ENCODE measurements around the gene AOPEP.
"Not testable (repeated sequence)": the region's sequence is repeated elsewhere in the genome, so short reads cannot be mapped to it uniquely, and the experiment has no call there.

The AOPEP gene

DNA sequence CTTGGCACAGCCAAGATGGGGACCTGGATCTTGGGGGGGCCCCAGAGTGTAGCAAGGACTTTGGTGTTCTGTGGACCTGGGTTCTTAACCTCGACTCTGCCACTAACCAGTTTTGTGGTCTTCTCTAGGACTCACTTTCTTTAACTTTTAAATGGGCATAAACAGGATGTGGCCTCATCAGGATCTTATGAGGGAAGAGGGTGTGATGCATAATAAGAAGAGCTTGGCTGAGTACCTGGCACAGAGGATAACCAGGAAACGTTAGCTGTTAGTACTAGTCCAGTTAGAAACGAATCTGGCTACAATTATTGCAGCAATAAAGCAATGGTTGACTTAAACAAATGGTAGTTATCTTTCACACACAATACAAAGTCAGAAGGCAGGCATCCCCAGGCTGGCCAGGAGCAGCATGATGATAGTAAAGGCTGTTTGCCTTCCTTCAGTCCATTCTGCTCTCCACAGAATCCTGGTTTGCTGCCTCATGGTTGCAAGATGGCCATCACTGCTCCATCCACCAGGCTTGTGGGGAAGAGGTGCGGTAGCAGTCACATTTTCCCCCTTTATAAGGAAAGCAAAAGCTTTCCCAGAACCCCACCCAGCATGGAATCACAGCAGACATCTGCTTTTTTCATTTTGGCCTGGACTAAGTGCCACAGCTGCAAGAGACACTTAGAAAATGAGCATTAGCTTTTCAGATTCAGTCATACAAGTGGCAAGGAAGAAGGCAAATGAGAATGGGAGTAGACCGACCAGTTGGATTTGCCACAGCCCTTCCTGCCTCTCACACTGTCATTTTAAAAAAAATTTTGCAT, 225.0 kb downstream of the AOPEP start:
- DNase-seq (ENCODE audit: extremely low read depth, low read depth), result no peak
- TF ChIP-seq, protein P1, sequence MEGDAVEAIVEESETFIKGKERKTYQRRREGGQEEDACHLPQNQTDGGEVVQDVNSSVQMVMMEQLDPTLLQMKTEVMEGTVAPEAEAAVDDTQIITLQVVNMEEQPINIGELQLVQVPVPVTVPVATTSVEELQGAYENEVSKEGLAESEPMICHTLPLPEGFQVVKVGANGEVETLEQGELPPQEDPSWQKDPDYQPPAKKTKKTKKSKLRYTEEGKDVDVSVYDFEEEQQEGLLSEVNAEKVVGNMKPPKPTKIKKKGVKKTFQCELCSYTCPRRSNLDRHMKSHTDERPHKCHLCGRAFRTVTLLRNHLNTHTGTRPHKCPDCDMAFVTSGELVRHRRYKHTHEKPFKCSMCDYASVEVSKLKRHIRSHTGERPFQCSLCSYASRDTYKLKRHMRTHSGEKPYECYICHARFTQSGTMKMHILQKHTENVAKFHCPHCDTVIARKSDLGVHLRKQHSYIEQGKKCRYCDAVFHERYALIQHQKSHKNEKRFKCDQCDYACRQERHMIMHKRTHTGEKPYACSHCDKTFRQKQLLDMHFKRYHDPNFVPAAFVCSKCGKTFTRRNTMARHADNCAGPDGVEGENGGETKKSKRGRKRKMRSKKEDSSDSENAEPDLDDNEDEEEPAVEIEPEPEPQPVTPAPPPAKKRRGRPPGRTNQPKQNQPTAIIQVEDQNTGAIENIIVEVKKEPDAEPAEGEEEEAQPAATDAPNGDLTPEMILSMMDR (IDR thresholded peaks at IDR 0.05; ENCODE audit: low read depth, low read length), result no peak

DNA sequence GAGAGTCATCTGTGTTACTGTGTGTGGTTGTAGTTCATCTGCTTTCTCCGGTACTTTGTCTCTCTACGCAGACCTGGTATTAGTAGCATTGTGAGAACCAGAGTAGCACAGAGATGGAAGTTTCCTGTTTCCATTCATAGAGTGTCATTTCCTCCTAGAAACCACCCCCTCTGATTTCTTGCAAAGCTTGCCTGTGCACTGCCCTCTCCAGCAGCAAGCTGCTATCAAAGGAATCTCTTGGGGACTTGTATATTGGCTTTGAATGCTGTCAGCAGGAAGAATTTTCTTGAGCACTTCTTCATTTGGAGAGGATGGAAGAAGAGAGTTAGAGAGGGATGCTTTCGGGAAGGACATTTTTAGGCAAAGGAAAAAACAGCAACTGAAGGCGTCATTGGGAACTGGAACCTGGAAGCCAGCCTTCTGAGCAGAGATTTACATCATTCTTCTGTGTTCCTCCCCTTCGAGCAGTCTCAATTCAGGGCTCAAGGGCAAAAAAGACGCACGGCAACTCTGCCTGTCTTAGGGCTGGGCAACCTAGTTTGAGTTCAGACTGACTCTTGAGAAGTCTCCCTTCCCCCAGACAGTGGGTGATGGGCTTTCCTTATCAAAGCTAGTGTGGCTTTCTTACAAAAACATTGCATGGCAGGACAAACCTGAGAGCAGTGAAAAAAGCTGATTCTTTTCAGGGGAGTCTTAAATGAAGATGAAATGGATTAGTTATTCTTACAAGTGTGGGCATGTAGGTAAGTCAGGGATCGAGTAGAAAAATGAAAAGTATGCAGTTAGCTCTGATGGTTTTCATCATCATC, 226.3 kb downstream of the AOPEP start:
- no peak for DNase-seq (ENCODE audit: extremely low read depth, low read depth)
- TF ChIP-seq, protein P1 (IDR thresholded peaks at IDR 0.05; ENCODE audit: low read depth, low read length), result no peak

DNA sequence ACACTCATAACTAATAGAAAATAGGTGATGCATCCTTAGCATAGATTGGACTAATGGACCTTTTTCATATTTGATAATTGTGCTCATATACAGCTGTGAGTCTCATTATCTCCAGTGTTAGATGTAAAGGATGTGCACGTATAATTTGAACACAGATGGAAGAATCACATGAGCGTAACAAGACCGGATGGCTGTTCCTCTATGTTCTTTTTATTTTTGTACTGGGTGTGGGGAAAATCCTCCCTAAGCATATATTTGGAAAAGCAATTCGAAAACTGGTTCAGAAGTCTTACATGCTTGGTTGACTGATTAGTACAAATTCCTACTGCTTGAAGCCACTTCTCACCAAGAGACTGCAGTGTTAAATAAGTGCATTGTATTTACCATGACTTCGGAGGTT, 230.2 kb downstream of the AOPEP start:
- no peak for DNase-seq (ENCODE audit: extremely low read depth, low read depth)
- TF ChIP-seq, protein P1 (IDR thresholded peaks at IDR 0.05; ENCODE audit: low read depth, low read length), result no peak

DNA sequence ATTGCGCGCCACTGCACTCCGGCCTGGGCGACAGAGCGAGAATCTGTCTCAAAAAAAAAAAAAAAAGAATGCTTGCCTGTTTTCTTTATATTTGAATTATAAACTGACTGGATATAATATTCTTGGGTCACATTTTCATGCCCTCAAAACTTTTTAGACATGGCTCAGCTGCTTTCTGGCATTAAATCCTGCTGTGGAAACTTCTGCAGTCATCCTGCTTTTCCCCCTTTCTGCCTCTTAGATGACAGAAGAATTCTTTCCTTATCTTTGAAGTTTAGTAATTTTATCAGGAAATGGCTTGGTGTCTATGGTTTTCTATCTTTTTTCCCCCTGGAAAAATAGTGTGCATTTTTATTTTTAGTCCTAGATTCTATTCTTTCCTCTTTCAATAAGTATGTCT, 234.5 kb downstream of the AOPEP start:
- no peak for DNase-seq (ENCODE audit: extremely low read depth, low read depth)
- TF ChIP-seq, protein P1 (IDR thresholded peaks at IDR 0.05; ENCODE audit: low read depth, low read length), result no peak

DNA sequence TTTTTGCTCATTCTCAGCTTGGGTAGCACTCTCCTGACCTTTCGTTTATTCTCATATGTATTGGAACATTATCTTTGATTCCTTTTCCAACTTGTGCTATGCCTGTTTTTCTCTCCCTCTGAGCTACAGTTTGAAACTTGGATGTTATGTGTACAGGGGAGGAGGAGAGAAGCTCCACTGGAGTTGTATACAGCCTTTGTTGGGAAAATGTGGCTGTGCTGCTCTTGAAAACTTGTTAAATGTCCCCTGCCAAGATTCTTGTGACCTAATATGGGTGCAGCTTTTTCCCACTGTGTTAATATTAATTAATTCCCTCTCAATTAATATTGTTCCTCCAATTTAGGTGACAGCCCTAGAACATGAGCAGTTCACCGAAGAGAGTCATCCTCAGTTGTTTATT, 235.4 kb downstream of the AOPEP start:
- no peak for DNase-seq (ENCODE audit: extremely low read depth, low read depth)

DNA sequence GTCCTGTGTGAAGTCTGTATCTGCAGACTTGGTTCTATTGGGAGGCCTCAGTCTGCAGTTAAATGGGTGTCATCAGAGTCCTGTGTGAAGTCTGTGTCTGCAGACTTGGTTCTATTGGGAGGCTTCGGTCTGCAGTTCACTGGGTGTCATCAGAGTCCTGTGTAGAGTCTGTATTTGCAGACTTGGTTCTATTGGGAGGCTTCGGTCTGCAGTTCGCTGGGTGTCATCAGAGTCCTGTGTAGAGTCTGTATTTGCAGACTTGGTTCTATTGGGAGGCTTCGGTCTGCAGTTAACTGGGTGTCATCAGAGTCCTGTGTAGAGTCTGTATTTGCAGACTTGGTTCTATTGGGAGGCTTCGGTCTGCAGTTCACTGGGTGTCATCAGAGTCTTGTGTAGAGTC, 239.1 kb downstream of the AOPEP start:
- not testable (repeated sequence) for DNase-seq (ENCODE audit: extremely low read depth, low read depth)

More for the DNA sequence above, 235.4 kb downstream of the AOPEP start:
- TF ChIP-seq, protein P1 (IDR thresholded peaks at IDR 0.05; ENCODE audit: low read depth, low read length), result no peak

DNA sequence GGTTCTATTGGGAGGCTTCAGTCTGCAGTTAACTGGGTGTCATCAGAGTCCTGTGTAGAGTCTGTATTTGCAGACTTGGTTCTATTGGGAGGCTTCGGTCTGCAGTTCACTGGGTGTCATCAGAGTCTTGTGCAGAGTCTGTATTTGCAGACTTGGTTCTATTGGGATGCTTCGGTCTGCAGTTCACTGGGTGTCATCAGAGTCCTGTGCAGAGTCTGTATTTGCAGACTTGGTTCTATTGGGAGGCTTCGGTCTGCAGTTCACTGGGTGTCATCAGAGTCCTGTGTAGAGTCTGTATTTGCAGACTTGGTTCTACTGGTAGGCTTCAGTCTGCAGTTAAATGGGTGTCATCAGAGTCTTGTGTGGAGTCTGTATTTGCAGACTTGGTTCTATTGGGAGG, 239.5 kb downstream of the AOPEP start:
- DNase-seq (ENCODE audit: extremely low read depth, low read depth), result not testable (repeated sequence)

DNA sequence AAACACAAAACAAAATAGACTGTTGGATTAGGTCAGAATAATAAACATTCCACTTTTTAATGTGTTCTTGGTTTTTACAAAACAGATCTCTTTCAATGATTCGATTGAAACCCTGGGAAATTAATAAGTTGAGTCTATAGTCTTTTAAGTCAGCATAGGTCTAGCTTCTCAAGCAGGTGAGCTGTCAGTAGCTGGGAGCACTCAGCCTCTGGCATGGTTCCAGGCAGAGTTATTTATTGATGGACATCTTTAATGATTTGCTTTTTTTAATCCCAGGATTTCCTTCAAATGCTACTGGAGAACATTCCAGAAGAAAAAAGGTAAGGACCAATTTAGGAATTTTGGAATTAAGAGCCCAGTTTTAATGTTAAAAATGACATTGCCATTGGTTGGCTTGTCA, 241.0 kb downstream of the AOPEP start:
- DNase-seq (ENCODE audit: extremely low read depth, low read depth), result no peak
- TF ChIP-seq, protein P1 (IDR thresholded peaks at IDR 0.05; ENCODE audit: low read depth, low read length), result no peak
